Measurements from ENCODE around the gene CNTNAP4.

CNTNAP4 gene

GRCh38 chr16:76490036-76490639 lies 212.9 kb downstream of the CNTNAP4 start:
- DNase-seq (ENCODE audit: low read depth): no peak

GRCh38 chr16:76500006-76500405 lies 222.8 kb downstream of the CNTNAP4 start:
- DNase-seq (ENCODE audit: low read depth): no peak

GRCh38 chr16:76502063-76502462 lies 224.9 kb downstream of the CNTNAP4 start:
- no peak for DNase-seq (ENCODE audit: low read depth)

GRCh38 chr16:76502555-76502954 lies 225.4 kb downstream of the CNTNAP4 start:
- no peak for DNase-seq (ENCODE audit: low read depth)

GRCh38 chr16:76503091-76503490 lies 225.9 kb downstream of the CNTNAP4 start:
- no peak for DNase-seq (ENCODE audit: low read depth)

GRCh38 chr16:76511203-76511602 lies 234.0 kb downstream of the CNTNAP4 start:
- DNase-seq (ENCODE audit: low read depth): no peak

GRCh38 chr16:76518781-76519180 lies 241.6 kb downstream of the CNTNAP4 start:
- DNase-seq (ENCODE audit: low read depth): no peak

- no peak for DNase-seq (ENCODE audit: low read depth)
Observed at GRCh38 chr16:76524356-76524755, 247.2 kb downstream of the CNTNAP4 start.

GRCh38 chr16:76524769-76525168 lies 247.6 kb downstream of the CNTNAP4 start:
- no peak for DNase-seq (ENCODE audit: low read depth)

- DNase-seq (ENCODE audit: low read depth): no peak
Observed at GRCh38 chr16:76527244-76527643, 250.0 kb downstream of the CNTNAP4 start.

GRCh38 chr16:76529120-76529519 lies 251.9 kb downstream of the CNTNAP4 start:
- DNase-seq (ENCODE audit: low read depth): no peak

GRCh38 chr16:76531236-76531635 lies 254.0 kb downstream of the CNTNAP4 start:
- DNase-seq (ENCODE audit: low read depth): no peak

- no peak for DNase-seq (ENCODE audit: low read depth)
Observed at GRCh38 chr16:76532188-76532973, 255.2 kb downstream of the CNTNAP4 start.

GRCh38 chr16:76539609-76540008 lies 262.4 kb downstream of the CNTNAP4 start:
- no peak for DNase-seq (ENCODE audit: low read depth)

GRCh38 chr16:76541070-76541469 lies 263.9 kb downstream of the CNTNAP4 start:
- DNase-seq (ENCODE audit: low read depth): no peak

- no peak for DNase-seq (ENCODE audit: low read depth)
Observed at GRCh38 chr16:76565542-76565941, 288.3 kb downstream of the CNTNAP4 start.

GRCh38 chr16:76571755-76572154 lies 294.6 kb downstream of the CNTNAP4 start:
- DNase-seq (ENCODE audit: low read depth): no peak

- no peak for DNase-seq (ENCODE audit: low read depth)
Observed at GRCh38 chr16:76573281-76573680, 296.1 kb downstream of the CNTNAP4 start.

- no peak for DNase-seq (ENCODE audit: low read depth)
Observed at GRCh38 chr16:76574651-76575050, 297.4 kb downstream of the CNTNAP4 start.

GRCh38 chr16:76576526-76576925 lies 299.3 kb downstream of the CNTNAP4 start:
- DNase-seq (ENCODE audit: low read depth): no peak

GRCh38 chr16:76577003-76577402 lies 299.8 kb downstream of the CNTNAP4 start:
- DNase-seq (ENCODE audit: low read depth): no peak

GRCh38 chr16:76579277-76579922 lies 302.2 kb downstream of the CNTNAP4 start:
- no peak for DNase-seq (ENCODE audit: low read depth)

GRCh38 chr16:76583466-76583865 lies 306.3 kb downstream of the CNTNAP4 start:
- no peak for DNase-seq (ENCODE audit: low read depth)
